GM18861 (cell line): Measurements from ENCODE around the gene PITHD1.
"Not testable (repeated sequence)": the region's sequence is repeated elsewhere in the genome, so short reads cannot be mapped to it uniquely, and the experiment has no call there.

Source experiments
- ATAC-seq: cut with Tn5 transposase; IDR thresholded peaks from one replicate; pipeline ENCODE4 v1.9.1; 2021; ENCODE audit not compliant: unreplicated experiment

Gene PITHD1

GRCh38 chr1:23777979-23778814, at the start of gene PITHD1:
TSS of gene PITHD1 (plus strand) at chr1:23778418. CDS start at chr1:23778516, 98 bp downstream.
- peak; percentile 54 for ATAC-seq

GRCh38 chr1:23732363-23733224, 45.6 kb upstream of the PITHD1 start:
- no peak for ATAC-seq

- not testable (repeated sequence) for ATAC-seq
These were observed 44.9 kb upstream of the PITHD1 start for GRCh38 chr1:23733281-23733680.

- no peak for ATAC-seq
These were observed 41.6 kb upstream of the PITHD1 start for GRCh38 chr1:23736437-23737134.

GRCh38 chr1:23741609-23742008, 36.6 kb upstream of the PITHD1 start:
- ATAC-seq, result no peak

GRCh38 chr1:23742670-23743286, 35.4 kb upstream of the PITHD1 start:
- peak; percentile 14 for ATAC-seq

- peak; percentile 59 for ATAC-seq
These were observed 34.7 kb upstream of the PITHD1 start, which contains the start of gene ELOA for GRCh38 chr1:23743287-23744152. TSS of gene ELOA (plus strand) at chr1:23743471. CDS start at chr1:23743504, 33 bp downstream.

GRCh38 chr1:23745515-23745914, 32.7 kb upstream of the PITHD1 start:
- no peak for ATAC-seq

- no peak for ATAC-seq
These were observed 30.2 kb upstream of the PITHD1 start for GRCh38 chr1:23748016-23748415.

- no peak for ATAC-seq
These were observed 27.0 kb upstream of the PITHD1 start for GRCh38 chr1:23751050-23751814.

- ATAC-seq, result no peak
These were observed 26.4 kb upstream of the PITHD1 start for GRCh38 chr1:23751815-23752200.

GRCh38 chr1:23752909-23753308, 25.3 kb upstream of the PITHD1 start:
- no peak for ATAC-seq

GRCh38 chr1:23756676-23757075, 21.5 kb upstream of the PITHD1 start:
- ATAC-seq, result no peak

GRCh38 chr1:23757812-23758211, 20.4 kb upstream of the PITHD1 start:
- ATAC-seq, result no peak

- no peak for ATAC-seq
These were observed 18.9 kb upstream of the PITHD1 start for GRCh38 chr1:23759277-23759676.

GRCh38 chr1:23763041-23763577, 15.1 kb upstream of the PITHD1 start:
- no peak for ATAC-seq

- no peak for ATAC-seq
These were observed 9.5 kb upstream of the PITHD1 start for GRCh38 chr1:23768733-23769132.

- ATAC-seq, result no peak
These were observed 6.0 kb upstream of the PITHD1 start for GRCh38 chr1:23772049-23772853.
